Ascending aorta (tissue), 2 donors: ENCODE results near the gene TGFB1I1. TPM values are rescaled to one million over a fixed set of nuclear protein-coding genes. Genes with fewer than 3 reads are reported as not detected.
"Not testable (repeated sequence)": the region's sequence is repeated elsewhere in the genome, so short reads cannot be mapped to it uniquely, and the experiment has no call there.

Experiments used
- DNase-seq, 2 donors: peaks; one replicate each; pipeline ENCODE4 v3.0.0-alpha.2; 2019; ENCODE audit warnings: low spot score in 2 of 2
- H3K27ac ChIP-seq, 2 donors: fragments of 200-600 bp; sonication (generic); one replicate each; pipeline ENCODE4 v1.5.1; 2016 to 2017; ENCODE audit warnings: mild to moderate bottlenecking in 1 of 2
- H3K27me3 ChIP-seq: fragments of 200-600 bp; sonication (generic); one replicate; pipeline ENCODE4 v1.5.1; 2017
- H3K36me3 ChIP-seq, 2 donors: fragments of 200-600 bp; sonication (generic); one replicate each; pipeline ENCODE4 v1.5.1; 2016
- H3K4me1 ChIP-seq, 2 donors: fragments of 200-600 bp; sonication (generic); one replicate each; pipeline ENCODE4 v1.5.1; 2016 to 2017; ENCODE audit warnings: mild to moderate bottlenecking in 1 of 2
- H3K4me3 ChIP-seq, 2 donors: fragments of 200-600 bp; sonication (generic); one replicate each; pipeline ENCODE4 v1.5.1; 2016 to 2017; ENCODE audit warnings: mild to moderate bottlenecking in 1 of 2
- H3K9me3 ChIP-seq, 2 donors: fragments of 200-600 bp; sonication (generic); one replicate each; pipeline ENCODE4 v1.5.1; 2016
- intact Hi-C: fragments of 100-400 bp; cut with DNase I; formaldehyde crosslinking; loops from one replicate; pipeline ENCODE4 v1.15.1; 2023
- total RNA-seq: library from RNA; depleted of rRNA; stranded (reverse); fragments of >200 nt; gene quantifications from one replicate; pipeline ENCODE4 v1.1.0, GENCODE V29; 2016
- TF ChIP-seq, protein P1 (sequence below), 3 experiments: fragments of 200-600 bp in 2 of 3; fragments of 450-650 bp in 1 of 3; sonication (generic) in 2 of 3; IDR thresholded peaks; one replicate each; pipeline ENCODE4 v1.5.1; 2016 to 2019; ENCODE audit warnings: antibody characterized with exemption in 3 of 3, mild to moderate bottlenecking in 1 of 3, moderate library complexity in 1 of 3

The TGFB1I1 gene
- total RNA-seq, 1 donor from 2014 or later = 325 TPM

GRCh38 chr16:31522071-31522470, 50.1 kb downstream of the TGFB1I1 start:
- Histone ChIP-seq H3K4me1 (no peaks in the 10 kb centered on the region), H3K36me3 (no peaks in the 10 kb centered on the region), H3K27ac (no peak overlapping the region), H3K27me3 (no peaks in the 10 kb centered on the region), H3K9me3 (no peaks in the 10 kb centered on the region), H3K4me3 (no peak overlapping the region)
- no peak for DNase-seq
- TF ChIP-seq, protein P1, sequence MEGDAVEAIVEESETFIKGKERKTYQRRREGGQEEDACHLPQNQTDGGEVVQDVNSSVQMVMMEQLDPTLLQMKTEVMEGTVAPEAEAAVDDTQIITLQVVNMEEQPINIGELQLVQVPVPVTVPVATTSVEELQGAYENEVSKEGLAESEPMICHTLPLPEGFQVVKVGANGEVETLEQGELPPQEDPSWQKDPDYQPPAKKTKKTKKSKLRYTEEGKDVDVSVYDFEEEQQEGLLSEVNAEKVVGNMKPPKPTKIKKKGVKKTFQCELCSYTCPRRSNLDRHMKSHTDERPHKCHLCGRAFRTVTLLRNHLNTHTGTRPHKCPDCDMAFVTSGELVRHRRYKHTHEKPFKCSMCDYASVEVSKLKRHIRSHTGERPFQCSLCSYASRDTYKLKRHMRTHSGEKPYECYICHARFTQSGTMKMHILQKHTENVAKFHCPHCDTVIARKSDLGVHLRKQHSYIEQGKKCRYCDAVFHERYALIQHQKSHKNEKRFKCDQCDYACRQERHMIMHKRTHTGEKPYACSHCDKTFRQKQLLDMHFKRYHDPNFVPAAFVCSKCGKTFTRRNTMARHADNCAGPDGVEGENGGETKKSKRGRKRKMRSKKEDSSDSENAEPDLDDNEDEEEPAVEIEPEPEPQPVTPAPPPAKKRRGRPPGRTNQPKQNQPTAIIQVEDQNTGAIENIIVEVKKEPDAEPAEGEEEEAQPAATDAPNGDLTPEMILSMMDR (IDR thresholded peaks at IDR 0.05) = no peak
- intact Hi-C loops = no loop called here

GRCh38 chr16:31523768-31524167, 51.8 kb downstream of the TGFB1I1 start:
- H3K4me1 ChIP-seq, H3K27ac ChIP-seq, H3K27me3 ChIP-seq, H3K4me3 ChIP-seq, H3K9me3 ChIP-seq, intact Hi-C loops, DNase-seq, H3K36me3 ChIP-seq: not testable (repeated sequence)

DNA sequence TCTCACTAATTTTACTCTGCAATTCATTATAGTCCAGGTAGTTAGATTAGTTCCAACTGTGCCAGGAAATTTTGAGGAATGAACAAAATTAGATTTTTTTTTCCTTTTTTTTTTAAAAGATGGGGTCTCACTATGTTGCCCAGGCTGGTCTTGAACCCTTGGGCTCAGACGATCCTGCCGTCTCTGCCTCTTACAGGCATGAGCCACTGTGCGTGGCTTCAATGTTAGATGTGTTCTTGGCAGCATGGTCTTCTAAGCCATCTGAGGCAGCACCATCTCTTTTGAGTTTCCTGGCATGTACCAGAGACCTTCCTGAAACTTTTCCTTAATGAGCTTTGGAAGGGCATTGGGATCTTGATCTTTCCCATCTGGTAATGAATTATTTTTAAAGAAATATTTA, 53.2 kb downstream of the TGFB1I1 start:
- intact Hi-C loops = no loop called here
- TF ChIP-seq, protein P1 (IDR thresholded peaks at IDR 0.05) = no peak
- Histone ChIP-seq H3K4me1 (no peaks in the 10 kb centered on the region), H3K36me3 (no peaks in the 10 kb centered on the region), H3K27me3 (no peaks in the 10 kb centered on the region), H3K4me3 (no peak overlapping the region), H3K27ac (no peak overlapping the region), H3K9me3 (no peaks in the 10 kb centered on the region)
- no peak for DNase-seq

Other genes starting within 250 kb of the TGFB1I1 start
- gene ITGAM, start 212.2 kb upstream of the TGFB1I1 start, total RNA-seq = 19.1 TPM
- 3.6 TPM for gene ITGAX, start 117.0 kb upstream of the TGFB1I1 start, total RNA-seq
- not detected for gene ITGAD, start 78.8 kb upstream of the TGFB1I1 start, total RNA-seq
- not detected for gene COX6A2, start 43.8 kb upstream of the TGFB1I1 start, total RNA-seq
- gene ZNF843, start 29.4 kb upstream of the TGFB1I1 start, total RNA-seq = 11.7 TPM
- 10.0 TPM for gene ARMC5, start 12.7 kb upstream of the TGFB1I1 start, total RNA-seq
- gene SLC5A2, start 11.0 kb downstream of the TGFB1I1 start, total RNA-seq = 0.53 TPM
- 80.9 TPM for gene RUSF1, start 36.2 kb downstream of the TGFB1I1 start, total RNA-seq
- not detected for gene AHSP, start 55.7 kb downstream of the TGFB1I1 start, total RNA-seq